Erythroblast (primary cell): ENCODE data around the gene TRIM63.

Experiments used
- DNase-seq, 2 experiments: peaks; one replicate each; lab custom pipeline; 2025; lab: John Stamatoyannopoulos, UW
- GATA1 ChIP-seq: IDR thresholded peaks from 2 replicates; pipeline ENCODE4 v1.6.1; 2011; ENCODE audit warnings: low read depth, mild to moderate bottlenecking, control low read depth, low read length, moderate library complexity
- POLR2A ChIP-seq: IDR thresholded peaks from 2 replicates; pipeline ENCODE4 v1.6.1; 2011; ENCODE audit warnings: mild to moderate bottlenecking, low read length

The TRIM63 gene

DNA sequence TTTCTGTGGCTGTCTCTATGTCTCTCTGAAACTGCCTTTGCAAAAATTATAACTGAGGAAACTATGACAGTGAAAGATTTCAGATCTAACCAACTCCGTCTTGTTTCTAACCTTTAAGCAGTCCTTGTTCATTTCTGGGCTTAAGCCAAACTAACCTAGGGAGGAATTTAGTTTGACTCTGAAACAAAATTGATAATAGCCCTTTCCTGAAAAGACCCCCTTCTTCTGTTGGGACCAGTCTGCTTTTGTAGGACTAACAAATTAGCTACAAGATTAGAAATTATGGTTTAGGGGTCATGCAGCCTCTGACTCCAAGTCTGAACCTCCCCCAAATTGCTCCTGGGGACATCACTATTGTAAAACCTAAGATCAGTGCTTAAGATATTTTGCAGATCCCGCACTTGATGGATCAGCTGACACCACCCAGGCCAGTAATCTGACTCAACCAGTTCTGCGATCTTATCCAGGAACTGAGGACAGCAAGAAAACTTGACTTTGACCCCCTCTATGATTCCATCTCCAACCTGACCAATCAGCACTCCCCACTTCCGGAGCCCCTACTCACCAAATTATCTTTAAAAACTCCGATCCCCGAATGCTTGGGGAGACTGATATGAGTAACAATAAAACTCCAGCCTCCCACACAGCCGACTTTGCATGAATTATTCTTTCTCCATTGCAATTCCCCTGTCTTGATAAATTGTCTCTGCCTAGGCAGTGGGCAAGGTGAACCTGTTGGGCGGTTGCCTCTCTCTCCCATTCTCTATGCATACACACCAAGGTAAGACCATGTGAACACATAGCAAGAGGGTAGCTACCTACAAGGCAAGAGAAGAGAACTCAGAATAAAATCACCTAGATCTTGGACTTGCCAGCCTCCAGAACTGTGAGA, 11.1 kb upstream of the TRIM63 start:
- DNase-seq: peak in 1 of 2 experiments; percentile 22
- no peak for TF ChIP-seq POLR2A
- no peak for TF ChIP-seq GATA1

DNA sequence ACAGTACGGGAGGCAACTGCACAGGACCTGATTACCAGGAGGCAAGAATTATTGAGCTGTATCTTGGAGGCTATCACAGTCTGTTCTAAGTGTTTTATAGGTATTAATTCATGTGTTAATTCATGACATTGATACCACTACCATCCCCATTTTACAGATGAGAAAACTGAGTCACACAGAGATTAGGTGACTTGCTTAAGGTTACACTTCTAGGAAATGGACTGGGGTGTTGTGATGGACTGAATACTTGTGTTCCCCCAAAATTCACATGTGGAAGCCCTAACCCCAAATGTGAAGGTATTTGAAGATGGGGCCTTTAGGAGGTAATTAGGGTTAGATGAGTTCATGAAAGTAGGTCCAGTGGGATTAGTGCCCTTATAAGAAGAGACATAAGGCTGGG, 10.1 kb upstream of the TRIM63 start:
- no peak for DNase-seq
- TF ChIP-seq POLR2A (no peak), GATA1 (no peak)

DNA sequence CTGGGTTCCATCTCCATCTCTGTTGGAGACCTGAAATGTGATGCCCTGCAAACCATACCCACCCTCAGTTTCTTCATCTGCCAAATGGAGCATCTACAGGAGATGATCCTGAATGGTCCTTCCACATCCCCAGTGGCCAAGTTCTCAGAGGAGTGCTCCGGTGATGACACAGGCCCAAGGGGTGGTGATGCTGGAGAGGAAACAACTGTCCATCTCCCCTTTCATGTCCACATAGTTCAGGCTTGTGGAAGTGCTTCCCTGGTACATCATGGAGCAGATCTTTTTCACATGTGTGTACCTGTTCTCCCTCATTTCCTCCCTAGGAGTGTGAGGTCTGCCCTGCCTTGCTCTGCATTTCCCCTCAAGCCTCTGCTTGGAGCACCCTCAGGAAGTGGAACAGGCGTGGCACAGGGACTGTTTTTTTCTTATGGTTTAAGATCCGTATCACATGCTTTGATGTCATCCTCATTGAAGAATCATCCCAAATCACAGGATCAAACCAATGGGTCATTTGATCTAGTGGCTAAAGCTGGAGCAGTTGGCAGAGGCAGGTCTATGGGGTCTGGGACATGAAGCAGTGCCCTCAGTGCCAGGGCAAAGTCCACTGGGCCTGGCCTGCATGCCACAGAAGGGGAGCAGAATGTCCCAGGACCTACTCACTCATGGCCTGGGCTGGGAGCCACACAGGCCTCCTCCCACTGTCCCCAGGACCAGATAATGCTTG, 8.2 kb upstream of the TRIM63 start:
- TF ChIP-seq POLR2A: no peak
- TF ChIP-seq GATA1: no peak
- no peak for DNase-seq

DNA sequence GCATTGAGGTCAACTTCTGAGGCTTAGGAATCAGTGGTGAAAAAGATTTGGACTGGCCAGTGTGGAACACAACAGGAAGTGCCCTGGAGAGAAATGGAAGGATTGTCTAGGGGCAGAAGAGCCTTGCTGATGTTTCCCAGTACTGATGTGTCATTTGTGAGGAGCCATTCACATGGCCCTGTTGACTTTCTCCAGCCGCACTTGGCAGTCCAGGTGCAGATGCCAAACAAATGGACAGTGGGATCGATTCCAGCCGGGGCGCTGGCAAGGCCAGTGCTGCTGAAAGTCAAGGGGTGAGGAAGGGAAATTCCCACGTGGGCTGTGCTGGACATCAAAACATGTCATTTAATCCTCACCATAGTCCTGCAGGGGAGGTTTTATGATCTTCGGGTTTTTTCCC, 4.9 kb upstream of the TRIM63 start:
- TF ChIP-seq POLR2A (no peak), GATA1 (no peak)
- DNase-seq: no peak

DNA sequence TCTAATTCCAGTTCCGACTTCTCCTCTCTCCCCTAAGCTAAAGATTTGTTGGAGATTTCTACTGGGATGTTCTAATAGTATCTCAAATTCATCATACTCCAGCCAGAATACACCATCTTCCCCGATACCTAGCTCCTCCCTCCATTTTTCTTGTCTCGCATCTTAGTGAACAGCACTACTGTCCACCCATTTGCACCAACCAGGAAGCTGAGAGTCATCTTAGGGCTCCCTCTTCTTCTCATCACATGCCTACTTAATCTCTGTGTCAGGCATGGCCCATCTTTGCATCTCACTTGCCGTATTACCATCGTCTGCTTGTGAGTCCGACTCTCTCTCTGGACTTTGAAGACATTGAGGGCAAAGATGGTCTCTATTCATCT, 3.5 kb upstream of the TRIM63 start:
- DNase-seq: no peak
- no peak for TF ChIP-seq GATA1
- TF ChIP-seq POLR2A: no peak

DNA sequence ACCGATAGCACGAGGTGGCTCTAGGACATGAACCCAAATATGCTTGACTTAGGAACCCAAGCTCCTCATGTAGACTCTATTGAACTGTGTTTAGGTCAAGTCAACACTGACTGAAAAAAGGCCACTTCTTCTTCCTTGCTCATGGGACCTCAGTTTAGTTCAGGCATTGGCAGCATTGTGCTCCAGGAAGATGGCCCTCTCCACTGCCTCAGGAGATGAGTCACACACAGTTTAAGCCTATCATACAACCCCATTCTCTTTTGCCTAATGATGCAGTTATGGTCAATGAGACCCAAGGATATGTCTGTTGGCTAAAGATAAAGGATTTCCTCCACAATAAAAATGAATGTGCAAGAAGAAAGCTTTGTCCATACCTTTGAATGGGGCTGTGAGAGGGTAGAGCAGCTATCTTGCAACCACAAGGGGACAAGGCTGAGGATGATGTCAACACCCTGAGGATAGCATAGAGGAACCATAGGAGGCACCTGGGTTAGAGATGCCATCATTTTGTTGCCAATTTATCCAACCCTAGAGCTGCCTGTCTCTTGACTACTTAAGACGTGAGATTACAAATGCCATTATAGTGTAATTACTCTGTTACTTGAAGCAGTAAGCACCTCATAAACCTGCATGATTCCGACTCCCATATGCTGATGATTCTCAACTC, 3.0 kb upstream of the TRIM63 start:
- peak; percentile 85 to 94 for DNase-seq
- TF ChIP-seq GATA1: no peak
- TF ChIP-seq POLR2A: peak; percentile 43

DNA sequence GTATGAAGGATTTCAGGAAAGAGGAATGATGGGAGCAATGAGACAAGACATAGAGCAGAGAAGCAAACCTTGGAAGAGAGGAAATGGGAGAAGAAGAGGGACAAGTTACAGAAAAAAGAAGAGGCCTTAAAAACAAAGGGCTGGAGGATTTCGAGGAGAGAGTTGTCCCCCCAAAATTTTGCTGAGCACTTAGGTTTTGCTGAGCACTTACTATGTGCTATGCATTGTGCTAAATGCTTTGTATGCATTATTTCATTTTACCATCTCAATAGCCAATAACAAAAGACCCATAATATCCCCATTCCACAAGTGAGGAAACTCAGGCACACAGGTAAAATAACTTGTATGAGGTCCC, 2.5 kb upstream of the TRIM63 start:
- TF ChIP-seq GATA1 (no peak), POLR2A (no peak)
- DNase-seq: no peak

DNA sequence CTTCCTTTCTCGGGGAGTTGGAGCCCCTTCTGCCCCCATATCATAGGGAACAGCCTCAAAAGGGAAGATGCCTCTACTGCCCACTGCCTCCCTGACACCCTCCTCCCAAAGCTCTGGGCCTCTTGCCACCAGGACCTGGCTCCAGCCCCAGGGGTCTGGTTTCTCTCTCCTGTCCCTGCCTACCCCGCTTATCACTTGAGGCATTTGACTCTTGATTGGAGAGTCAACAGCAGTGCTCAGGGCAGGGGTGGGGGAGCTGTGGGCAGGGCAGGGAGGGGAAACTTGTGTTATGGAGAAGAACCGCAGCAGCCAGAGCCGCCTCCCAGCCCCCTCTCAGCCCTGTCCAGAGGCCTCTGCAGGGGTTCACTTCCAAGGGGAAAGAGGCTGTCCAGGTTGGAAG, 573 bp downstream of the TRIM63 start:
- TF ChIP-seq POLR2A (no peak), GATA1 (no peak)
- peak in 1 of 2 experiments; percentile 79 for DNase-seq

DNA sequence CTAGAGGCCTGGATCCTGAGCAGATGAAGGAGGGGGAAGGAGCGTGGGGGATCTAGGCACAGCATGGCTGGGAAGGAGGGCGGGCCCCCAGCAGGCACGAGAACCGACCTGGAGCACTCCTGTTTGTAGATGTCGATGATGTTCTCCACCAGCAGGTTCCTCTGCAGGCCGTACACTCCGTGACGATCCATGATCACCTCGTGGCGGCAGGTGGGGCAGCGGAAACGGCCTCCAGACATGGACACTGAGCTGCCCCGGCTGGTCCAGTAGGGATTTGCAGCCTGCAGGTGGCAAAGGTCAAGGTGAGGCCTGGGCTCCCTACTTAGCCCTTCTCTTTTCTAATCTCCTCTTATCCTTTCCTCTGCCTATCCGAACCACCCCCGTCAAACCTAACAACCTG, 1.3 kb downstream of the TRIM63 start:
- no peak for DNase-seq
- no peak for TF ChIP-seq GATA1
- TF ChIP-seq POLR2A: no peak

DNA sequence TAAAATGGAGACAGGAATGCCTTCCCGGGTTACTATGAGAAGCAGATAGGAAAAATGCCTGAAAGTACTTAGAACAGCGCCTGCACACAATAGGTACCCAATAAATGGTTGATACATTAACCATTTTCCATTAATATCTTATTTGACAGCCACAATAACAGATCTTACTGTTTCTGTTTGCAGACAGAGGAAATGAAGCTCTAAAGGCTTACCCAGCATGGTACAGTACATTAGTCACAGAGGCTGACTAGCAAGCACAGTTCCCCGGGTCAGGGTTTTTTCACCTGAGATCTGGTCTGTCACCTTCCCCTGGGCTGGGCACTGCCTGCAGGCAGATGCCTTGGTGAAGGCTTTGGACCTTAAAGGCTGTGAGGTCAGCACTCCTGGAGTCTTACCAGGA, 2.9 kb downstream of the TRIM63 start:
- DNase-seq: no peak
- no peak for TF ChIP-seq GATA1
- no peak for TF ChIP-seq POLR2A

DNA sequence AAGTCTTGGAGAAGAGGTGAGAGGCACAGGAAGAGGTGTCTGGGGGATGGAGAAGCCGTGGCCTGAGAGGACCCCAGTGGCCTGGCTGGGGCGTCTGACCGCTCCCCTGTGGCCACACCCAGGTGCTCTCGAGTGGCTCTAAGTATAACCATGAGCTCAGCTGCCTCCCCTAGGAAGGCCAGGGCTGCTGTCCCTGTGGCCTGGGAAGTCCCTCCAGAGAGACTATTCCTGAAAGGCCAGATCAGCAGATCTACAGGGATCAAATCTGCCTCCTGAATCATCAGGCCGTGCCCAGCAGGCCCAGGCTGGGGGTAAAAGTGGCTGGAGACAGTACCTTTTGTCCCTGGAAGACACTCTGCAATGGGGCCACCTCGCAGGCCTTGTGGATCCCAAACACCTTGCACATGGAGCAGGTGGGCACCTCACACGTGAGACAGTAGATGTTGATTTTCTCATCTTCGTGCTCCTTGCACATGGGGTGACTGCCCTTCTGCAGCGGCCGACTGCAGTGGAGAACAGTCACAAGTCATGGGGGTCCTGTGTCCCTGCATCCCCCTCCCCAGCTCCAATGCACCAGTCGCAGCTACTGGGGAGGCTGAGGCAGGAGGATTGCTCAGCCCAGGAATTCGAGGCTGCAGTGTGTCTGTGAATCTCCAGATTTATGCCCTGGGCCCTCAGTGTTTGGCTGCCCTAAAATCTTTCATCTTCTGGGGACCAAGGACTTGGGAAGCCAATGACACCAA, 6.4 kb downstream of the TRIM63 start:
- TF ChIP-seq GATA1: no peak
- no peak for TF ChIP-seq POLR2A
- no peak for DNase-seq

DNA sequence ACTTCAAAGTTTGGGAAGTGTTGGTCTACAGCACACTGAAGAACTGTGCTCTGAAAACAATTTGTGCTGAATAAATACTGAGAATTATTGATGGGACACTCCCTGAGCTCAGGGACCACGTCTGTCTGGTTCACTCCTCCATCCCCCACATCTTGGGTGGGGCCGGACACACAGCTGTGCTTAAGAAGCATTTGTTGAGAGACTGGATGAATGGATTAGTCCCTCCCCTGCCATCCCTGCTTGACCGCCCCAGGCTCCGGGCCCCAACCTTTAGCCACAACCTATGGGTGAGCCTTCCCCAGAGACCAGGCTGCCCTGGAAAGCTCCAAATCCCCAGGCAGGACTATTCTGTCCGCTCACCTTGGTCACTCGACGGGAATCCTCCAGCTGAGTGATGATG, 7.5 kb downstream of the TRIM63 start:
- TF ChIP-seq GATA1 (no peak), POLR2A (no peak)
- DNase-seq: no peak

DNA sequence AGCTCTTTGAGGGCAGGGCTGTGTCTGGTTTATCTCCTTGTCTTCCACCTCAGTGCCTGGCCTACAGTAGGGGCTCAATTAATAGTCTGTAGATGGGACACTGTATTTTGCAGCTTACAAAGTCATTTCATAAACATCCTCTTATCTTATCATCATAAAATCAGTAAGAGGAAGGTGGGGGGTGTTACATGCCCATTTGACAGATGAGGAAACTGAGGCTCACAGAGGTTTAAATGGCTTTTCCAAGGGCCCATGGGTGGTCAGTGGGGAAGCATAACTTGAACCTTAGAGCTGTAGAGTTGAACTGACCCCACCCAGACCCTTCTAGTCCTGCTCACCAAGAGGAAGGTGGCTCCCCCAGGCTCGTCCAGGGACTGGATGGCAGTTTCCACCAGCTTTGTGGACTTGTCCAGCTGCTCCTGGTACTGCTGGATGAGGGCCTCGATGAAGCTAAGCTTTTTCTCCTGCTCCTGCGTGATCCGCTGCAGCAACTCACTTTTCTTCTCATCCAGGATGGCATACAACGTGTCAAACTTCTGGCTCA, 9.3 kb downstream of the TRIM63 start:
- no peak for DNase-seq
- TF ChIP-seq POLR2A (no peak), GATA1 (no peak)

DNA sequence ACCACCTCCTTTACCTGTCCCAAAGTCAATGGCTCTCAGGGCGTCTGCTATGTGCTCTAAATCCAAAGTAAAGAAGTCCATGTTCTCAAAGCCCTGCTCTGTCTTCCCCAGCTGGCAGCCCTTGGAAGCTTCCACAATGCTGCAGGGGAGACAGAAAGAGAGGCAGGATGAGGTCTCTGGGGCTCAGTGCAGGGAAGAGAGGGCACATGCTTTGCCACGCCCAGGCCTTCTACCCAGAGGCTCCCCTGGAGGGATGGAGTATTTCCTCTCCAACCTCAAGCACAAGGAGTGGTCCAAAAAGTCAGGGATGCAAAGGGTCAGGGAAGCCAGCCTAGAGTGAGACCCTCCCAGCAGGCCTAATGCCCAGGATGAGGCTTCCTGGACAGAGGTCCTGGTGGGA, 10.2 kb downstream of the TRIM63 start:
- DNase-seq: no peak
- TF ChIP-seq GATA1 (no peak), POLR2A (no peak)
